Muscle layer of duodenum (tissue), 2 donors: Measurements from ENCODE around the gene DZIP3.

Experiments used
- H3K27ac ChIP-seq: one replicate; pipeline ENCODE4 v1.7.0; 2013; ENCODE audit warnings: mild to moderate bottlenecking, low read length
- H3K27me3 ChIP-seq: one replicate; pipeline ENCODE4 v1.7.0; 2013; ENCODE audit warnings: low read depth, mild to moderate bottlenecking, control low read depth, low read length
- H3K36me3 ChIP-seq, 2 donors: one replicate each; pipeline ENCODE4 v1.7.0; 2013; ENCODE audit warnings: low read length in 2 of 2, control low read depth in 1 of 2, mild to moderate bottlenecking in 1 of 2; ENCODE audit not compliant: insufficient read depth in 2 of 2, control insufficient read depth in 1 of 2
- H3K4me1 ChIP-seq, 2 donors: one replicate each; pipeline ENCODE4 v1.7.0; 2013; ENCODE audit warnings: low read length in 2 of 2, mild to moderate bottlenecking in 2 of 2, control low read depth in 1 of 2, moderate library complexity in 1 of 2; ENCODE audit not compliant: insufficient read depth in 2 of 2, control insufficient read depth in 1 of 2
- H3K4me3 ChIP-seq, 2 donors: one replicate each; pipeline ENCODE4 v1.7.0; 2013; ENCODE audit warnings: low read length in 2 of 2, low read depth in 1 of 2, mild to moderate bottlenecking in 1 of 2
- H3K9me3 ChIP-seq, 2 donors: one replicate each; pipeline ENCODE4 v1.7.0; 2013; ENCODE audit warnings: low read length in 2 of 2, control low read depth in 1 of 2, mild to moderate bottlenecking in 1 of 2; ENCODE audit not compliant: control insufficient read depth in 1 of 2
- donor health status: healthy.

The DZIP3 gene

GRCh38 chr3:108564564-108564963, 25.0 kb upstream of the DZIP3 start:
- Histone ChIP-seq H3K36me3 (peaks cover 0 to under 1% of the 10 kb centered on the region in 2 donors), H3K9me3 (no peaks in the 10 kb centered on the region), H3K4me1 (no peaks in the 10 kb centered on the region), H3K27me3 (no peaks in the 10 kb centered on the region), H3K27ac (no peak overlapping the region), H3K4me3 (no peak overlapping the region)

GRCh38 chr3:108565506-108565905, 24.0 kb upstream of the DZIP3 start:
- H3K4me1 ChIP-seq = no peaks in the 10 kb centered on the region
- no peak overlapping the region for H3K27ac ChIP-seq
- H3K9me3 ChIP-seq = no peaks in the 10 kb centered on the region
- H3K4me3 ChIP-seq = no peak overlapping the region
- H3K27me3 ChIP-seq = no peaks in the 10 kb centered on the region
- H3K36me3 ChIP-seq = no peaks in the 10 kb centered on the region

GRCh38 chr3:108566599-108566998, 22.9 kb upstream of the DZIP3 start:
- Histone ChIP-seq H3K36me3 (no peaks in the 10 kb centered on the region), H3K27me3 (no peaks in the 10 kb centered on the region), H3K4me1 (no peaks in the 10 kb centered on the region), H3K27ac (no peak overlapping the region), H3K9me3 (no peaks in the 10 kb centered on the region), H3K4me3 (no peak overlapping the region)

GRCh38 chr3:108569336-108569735, 20.2 kb upstream of the DZIP3 start:
- no peak overlapping the region for H3K27ac ChIP-seq
- no peaks in the 10 kb centered on the region for H3K27me3 ChIP-seq
- H3K36me3 ChIP-seq = peaks cover 0 to 1% of the 10 kb centered on the region in 2 donors
- no peak overlapping the region for H3K4me3 ChIP-seq
- H3K9me3 ChIP-seq = no peaks in the 10 kb centered on the region
- no peaks in the 10 kb centered on the region for H3K4me1 ChIP-seq

- H3K4me3 ChIP-seq = no peak overlapping the region
- H3K27me3 ChIP-seq = no peaks in the 10 kb centered on the region
- no peak overlapping the region for H3K27ac ChIP-seq
- H3K9me3 ChIP-seq = no peaks in the 10 kb centered on the region
- H3K4me1 ChIP-seq = no peaks in the 10 kb centered on the region
- peaks cover 3 to 16% of the 10 kb centered on the region in 2 donors for H3K36me3 ChIP-seq
Observed at GRCh38 chr3:108578064-108578463, 11.5 kb upstream of the DZIP3 start.

GRCh38 chr3:108588601-108589000, 921 bp upstream of the DZIP3 start:
- H3K36me3 ChIP-seq = peaks cover 0 to 6% of the 10 kb centered on the region in 2 donors
- H3K4me1 ChIP-seq = peaks cover 0 to 23% of the 10 kb centered on the region in 2 donors
- peak overlapping the region; percentile 97 for H3K27ac ChIP-seq
- no peaks in the 10 kb centered on the region for H3K27me3 ChIP-seq
- H3K4me3 ChIP-seq = peak overlapping the region; percentile 95 to 99
- no peaks in the 10 kb centered on the region for H3K9me3 ChIP-seq

GRCh38 chr3:108589998-108590323, 439 bp downstream of the DZIP3 start:
- H3K9me3 ChIP-seq = no peaks in the 10 kb centered on the region
- peak overlapping the region; percentile 97 for H3K27ac ChIP-seq
- peaks cover 0 to 6% of the 10 kb centered on the region in 2 donors for H3K36me3 ChIP-seq
- peak overlapping the region; percentile 95 to 99 for H3K4me3 ChIP-seq
- H3K27me3 ChIP-seq = no peaks in the 10 kb centered on the region
- H3K4me1 ChIP-seq = peaks cover 0 to 23% of the 10 kb centered on the region in 2 donors

- peak overlapping the region; percentile 95 to 99 for H3K4me3 ChIP-seq
- peaks cover 0 to 23% of the 10 kb centered on the region in 2 donors for H3K4me1 ChIP-seq
- no peaks in the 10 kb centered on the region for H3K27me3 ChIP-seq
- H3K36me3 ChIP-seq = peaks cover 0 to 6% of the 10 kb centered on the region in 2 donors
- peak overlapping the region; percentile 97 for H3K27ac ChIP-seq
- no peaks in the 10 kb centered on the region for H3K9me3 ChIP-seq
Observed at GRCh38 chr3:108590460-108590859, 938 bp downstream of the DZIP3 start.

GRCh38 chr3:108595321-108595720, 5.8 kb downstream of the DZIP3 start:
- Histone ChIP-seq H3K27ac (no peak overlapping the region), H3K36me3 (no peaks in the 10 kb centered on the region), H3K4me1 (peaks cover 0 to 11% of the 10 kb centered on the region in 2 donors), H3K4me3 (no peak overlapping the region), H3K27me3 (no peaks in the 10 kb centered on the region), H3K9me3 (no peaks in the 10 kb centered on the region)

GRCh38 chr3:108598375-108598774, 8.9 kb downstream of the DZIP3 start:
- Histone ChIP-seq H3K36me3 (no peaks in the 10 kb centered on the region), H3K27me3 (no peaks in the 10 kb centered on the region), H3K4me1 (no peaks in the 10 kb centered on the region), H3K4me3 (no peak overlapping the region), H3K9me3 (no peaks in the 10 kb centered on the region), H3K27ac (no peak overlapping the region)

- Histone ChIP-seq H3K9me3 (no peaks in the 10 kb centered on the region), H3K27me3 (no peaks in the 10 kb centered on the region), H3K36me3 (no peaks in the 10 kb centered on the region), H3K27ac (no peak overlapping the region), H3K4me1 (no peaks in the 10 kb centered on the region), H3K4me3 (no peak overlapping the region)
Observed at GRCh38 chr3:108599677-108600409, 10.3 kb downstream of the DZIP3 start.
